Left lung (tissue), 10 donors: ENCODE data around the gene RBMS3. TPM values are rescaled to one million over a fixed set of nuclear protein-coding genes. Genes with fewer than 3 reads are reported as not detected.

ENCODE experiments used
- ATAC-seq: fragments of 200-7000 bp; cut with Tn5 transposase; one replicate; pipeline ENCODE4 v1.9.1; 2020; ENCODE audit warnings: moderate library complexity
- DNase-seq, 4 donors: peaks; one replicate each; pipeline ENCODE4 v3.0.0-alpha.2; 2013 to 2020
- H3K27ac ChIP-seq, 2 donors: fragments of 200-600 bp; sonication (generic) in 1 of 2; one replicate each; pipeline versions ENCODE4 v1.5.0 to v1.8.0; 2020 to 2021
- H3K27me3 ChIP-seq, 2 donors: fragments of 200-600 bp; sonication (generic) in 1 of 2; one replicate each; pipeline versions ENCODE4 v1.5.0 to v1.8.0; 2020 to 2021
- H3K36me3 ChIP-seq, 2 donors: fragments of 200-600 bp; sonication (generic) in 1 of 2; one replicate each; pipeline versions ENCODE4 v1.5.0 to v1.8.0; 2020 to 2021
- H3K4me1 ChIP-seq, 2 donors: fragments of 200-600 bp; one replicate each; pipeline ENCODE4 v1.8.0; 2021
- H3K4me3 ChIP-seq, 2 donors: fragments of 200-600 bp; sonication (generic) in 1 of 2; one replicate each; pipeline versions ENCODE4 v1.5.0 to v1.8.0; 2020 to 2021; ENCODE audit warnings: mild to moderate bottlenecking in 1 of 2
- H3K9me3 ChIP-seq, 2 donors: fragments of 200-600 bp; sonication (generic) in 1 of 2; one replicate each; pipeline versions ENCODE4 v1.5.0 to v1.8.0; 2020 to 2021
- CTCF ChIP-seq, 2 donors: fragments of 200-600 bp; sonication (generic) in 1 of 2; IDR thresholded peaks; one replicate each; pipeline versions ENCODE4 v1.5.0 to v1.8.0; 2021; ENCODE audit warnings: antibody characterized with exemption in 2 of 2
- intact Hi-C, 2 donors: fragments of 100-400 bp; cut with DNase I; formaldehyde crosslinking; loops; one replicate each; pipeline versions ENCODE4 v1.11.2 to v1.14.2; 2022
- polyA plus RNA-seq, 6 donors: library from polyadenylated mRNA; unstranded; fragments of 120-200 nt; gene quantifications; one replicate each; pipeline ENCODE4 v1.2.1, GENCODE V29; 2013; ENCODE audit not compliant: insufficient read length in 6 of 6
- total RNA-seq, 2 donors: library from RNA; stranded (reverse); fragmentation: NEBNext Ultra II Directional; extraction: Animal tissue kit (Norgen Biotek cat#: 25700); gene quantifications; one replicate each; pipeline ENCODE4 v1.2.1, GENCODE V29; 2021
- donor health status: DM: no; HTN: yes; CAD: no.
- donor health status: DM: no; HTN: no; CAD: no.

Gene RBMS3
- total and polyA plus RNA-seq, 8 donors, result 27.1 to 51.6 (median 37.6) TPM

DNA sequence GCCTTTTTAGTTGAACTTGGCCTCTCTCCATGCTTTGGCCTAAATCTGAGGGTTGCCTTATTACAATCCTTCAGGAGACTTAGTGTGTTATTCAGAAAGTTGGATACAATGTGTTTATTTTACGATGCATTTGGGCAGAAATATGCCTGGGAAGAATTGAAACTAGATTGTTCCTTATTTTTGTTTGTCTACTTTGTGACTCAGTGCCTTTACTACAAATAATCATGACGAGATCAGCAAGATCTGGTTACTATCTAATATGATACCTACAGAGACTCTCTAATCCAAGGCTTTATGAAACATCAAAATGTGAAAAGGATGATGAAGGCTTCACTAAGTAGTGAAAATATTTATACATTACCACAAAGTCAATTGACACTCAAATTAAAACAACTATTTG is 82.2 kb downstream of the RBMS3 start:
- intact Hi-C loops, result no loop called here
- no peak for DNase-seq

DNA sequence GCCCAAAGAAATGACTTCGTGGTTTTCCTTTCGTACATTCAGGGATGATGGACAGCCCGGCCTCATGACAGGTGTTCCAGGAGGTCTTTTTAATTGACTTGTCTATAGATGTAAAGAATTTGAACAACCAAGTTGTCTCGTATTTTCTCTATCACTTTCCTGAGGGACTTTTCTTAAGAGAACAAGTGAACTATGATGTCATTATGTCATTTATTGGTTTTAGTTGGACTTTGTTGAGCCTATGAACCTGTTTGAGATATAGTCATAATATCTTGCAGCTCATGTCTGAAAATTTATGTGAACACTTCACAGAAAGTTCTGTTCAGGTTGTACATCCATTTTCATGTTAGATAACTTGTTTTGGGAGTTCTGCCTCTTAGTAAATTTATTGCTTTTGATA is 89.2 kb downstream of the RBMS3 start:
- no peak for TF ChIP-seq CTCF (IDR thresholded peaks at IDR 0.05)
- H3K4me1 ChIP-seq, result peaks cover 0 to 4% of the 10 kb centered on the region in 2 donors
- no peak for ATAC-seq
- no peaks in the 10 kb centered on the region for H3K36me3 ChIP-seq
- H3K27ac ChIP-seq, result no peak overlapping the region
- H3K9me3 ChIP-seq, result no peaks in the 10 kb centered on the region
- intact Hi-C loops, result no loop called here
- no peak overlapping the region for H3K4me3 ChIP-seq
- H3K27me3 ChIP-seq, result no peaks in the 10 kb centered on the region
- no peak for DNase-seq

More for the DNA sequence above, 82.2 kb downstream of the RBMS3 start:
- no peaks in the 10 kb centered on the region for H3K36me3 ChIP-seq
- H3K27ac ChIP-seq, result no peak overlapping the region
- TF ChIP-seq CTCF (IDR thresholded peaks at IDR 0.05), result no peak
- no peaks in the 10 kb centered on the region for H3K9me3 ChIP-seq
- H3K4me3 ChIP-seq, result no peak overlapping the region
- no peaks in the 10 kb centered on the region for H3K27me3 ChIP-seq
- no peak for ATAC-seq
- H3K4me1 ChIP-seq, result no peaks in the 10 kb centered on the region

GRCh38 chr3:29370476-29371420 is 89.9 kb downstream of the RBMS3 start:
- TF ChIP-seq CTCF (IDR thresholded peaks at IDR 0.05), result no peak
- intact Hi-C loops, result no loop called here

DNA sequence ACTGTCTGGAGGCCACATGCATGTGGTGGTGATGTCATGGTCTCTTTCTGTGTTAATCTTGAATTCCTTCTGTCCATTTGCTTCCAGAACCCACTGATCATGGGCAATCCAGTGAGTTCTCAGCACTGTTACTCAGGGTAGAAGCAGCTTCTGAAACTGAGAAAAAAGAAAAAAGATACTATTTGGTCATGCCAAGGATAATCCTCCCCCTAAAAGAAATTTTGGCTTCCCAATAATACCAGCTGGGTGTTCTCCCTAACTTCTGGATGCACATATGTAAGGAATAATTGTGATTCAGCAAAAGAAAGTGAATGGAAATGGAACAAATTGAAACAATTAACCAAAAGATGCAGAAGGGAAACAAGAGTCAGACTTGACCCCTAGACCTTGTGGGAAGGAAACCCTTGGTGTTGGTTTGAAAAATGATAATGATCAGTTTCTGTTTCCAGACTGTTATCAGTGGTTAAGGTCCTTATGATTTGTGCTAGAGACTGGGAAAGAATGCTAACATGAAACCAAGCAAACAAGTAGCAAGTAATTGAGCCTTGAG is 92.3 kb downstream of the RBMS3 start:
- intact Hi-C loops, result no loop called here
- TF ChIP-seq CTCF (IDR thresholded peaks at IDR 0.05), result no peak

More at GRCh38 chr3:29370476-29371420, 89.9 kb downstream of the RBMS3 start:
- ATAC-seq (peak; percentile 65), DNase-seq (no peak)
- Histone ChIP-seq H3K36me3 (no peaks in the 10 kb centered on the region), H3K9me3 (no peaks in the 10 kb centered on the region), H3K27ac (no peak overlapping the region), H3K4me1 (peaks cover 0 to 4% of the 10 kb centered on the region in 2 donors), H3K27me3 (no peaks in the 10 kb centered on the region), H3K4me3 (no peak overlapping the region)

DNA sequence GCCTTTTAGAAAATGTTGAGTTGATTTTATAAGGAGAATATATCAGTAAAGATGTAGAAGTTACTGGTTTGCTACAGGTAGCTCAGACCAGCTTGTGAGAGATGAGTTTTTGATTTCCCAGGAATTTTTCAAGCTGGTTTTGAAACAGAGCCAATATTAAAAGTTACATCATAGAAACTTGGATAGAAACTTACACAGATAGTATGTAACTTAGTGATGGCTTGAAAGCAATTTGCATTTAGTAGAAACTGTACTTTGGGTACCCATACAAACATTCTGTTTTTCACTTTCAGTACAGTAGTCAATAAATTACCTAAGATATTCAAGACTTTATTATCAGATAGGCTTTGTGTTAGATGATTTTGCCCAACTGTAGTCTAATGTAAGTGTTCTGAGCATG is 93.4 kb downstream of the RBMS3 start:
- DNase-seq (no peak), ATAC-seq (no peak)
- Histone ChIP-seq H3K4me1 (peaks cover 0 to 4% of the 10 kb centered on the region in 2 donors), H3K9me3 (no peaks in the 10 kb centered on the region), H3K4me3 (no peak overlapping the region), H3K27me3 (no peaks in the 10 kb centered on the region), H3K36me3 (no peaks in the 10 kb centered on the region), H3K27ac (no peak overlapping the region)
- TF ChIP-seq CTCF (IDR thresholded peaks at IDR 0.05), result no peak
- intact Hi-C loops, result no loop called here

More for the DNA sequence above, 92.3 kb downstream of the RBMS3 start:
- ATAC-seq (peak; percentile 14), DNase-seq (no peak)
- Histone ChIP-seq H3K9me3 (no peaks in the 10 kb centered on the region), H3K36me3 (no peaks in the 10 kb centered on the region), H3K4me1 (peaks cover 0 to 4% of the 10 kb centered on the region in 2 donors), H3K4me3 (no peak overlapping the region), H3K27ac (no peak overlapping the region), H3K27me3 (no peaks in the 10 kb centered on the region)
